HG03558 (cell line): ENCODE measurements around the gene TNRC6B.
"Not testable (repeated sequence)": the region's sequence is repeated elsewhere in the genome, so short reads cannot be mapped to it uniquely, and the experiment has no call there.

Source experiments
- ATAC-seq: cut with Tn5 transposase; IDR thresholded peaks from one replicate; pipeline ENCODE4 v1.9.1; 2021; ENCODE audit warnings: moderate number of reproducible peaks; ENCODE audit not compliant: unreplicated experiment; ENCODE audit errors: extremely low read depth

Gene TNRC6B

GRCh38 chr22:40273319-40273718 is 95.6 kb downstream of the TNRC6B start:
- no peak for ATAC-seq

DNA sequence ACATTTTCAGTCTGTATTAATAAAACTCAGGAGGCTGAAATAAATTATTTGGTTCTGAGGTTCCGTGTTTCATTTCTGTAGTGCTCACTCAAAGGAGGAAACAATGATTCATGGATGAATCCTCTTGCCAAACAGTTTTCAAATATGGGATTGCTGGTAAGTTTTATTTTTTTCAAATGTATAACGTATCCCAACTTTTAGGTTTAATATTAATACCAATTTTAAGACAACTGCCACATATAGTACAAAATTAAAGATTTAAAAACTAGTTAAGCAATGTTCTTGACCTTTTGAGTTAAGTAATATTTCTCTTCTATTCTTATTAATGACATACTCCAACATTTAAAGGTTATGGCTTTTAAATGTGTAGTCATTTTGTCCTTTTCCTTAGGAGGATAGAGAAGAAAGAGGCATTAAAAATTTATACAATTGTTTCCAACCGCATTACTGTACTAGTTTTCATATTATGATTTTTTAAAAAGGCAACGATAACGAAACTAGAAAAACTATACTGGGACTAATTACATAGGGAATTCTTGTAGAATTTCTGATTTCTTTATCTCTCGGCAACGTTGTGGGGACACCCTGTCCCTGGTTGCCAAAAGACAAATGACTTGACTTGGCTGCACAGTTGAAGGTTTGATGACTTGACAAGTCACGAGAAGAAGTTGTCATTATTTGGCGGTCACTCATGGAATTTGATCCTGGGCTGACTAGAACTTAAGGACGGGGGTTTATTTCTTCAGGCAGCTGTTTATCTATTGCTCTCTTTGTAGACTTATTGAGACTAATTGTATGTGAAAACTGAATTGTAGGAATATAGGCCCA is 99.5 kb downstream of the TNRC6B start:
- ATAC-seq, result no peak

DNA sequence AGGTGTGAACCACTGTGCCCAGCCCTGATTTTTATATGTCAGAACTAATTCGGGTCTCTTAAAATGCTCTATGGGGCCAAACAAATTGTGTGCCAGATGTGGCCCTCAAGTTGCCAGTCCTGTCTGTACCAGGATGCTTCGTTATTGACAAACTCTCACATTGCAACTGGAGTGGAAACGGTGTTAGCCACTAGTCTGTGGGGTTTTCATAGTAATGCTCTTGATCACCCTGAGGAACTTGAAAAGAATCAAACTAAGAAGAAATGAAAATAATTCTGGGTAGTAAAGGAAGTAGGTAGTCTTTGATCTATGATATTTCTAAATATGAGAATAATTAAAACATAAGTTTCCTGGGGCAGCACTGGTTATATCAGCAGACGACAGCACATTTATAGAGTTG is 101.3 kb downstream of the TNRC6B start:
- ATAC-seq, result no peak

GRCh38 chr22:40281717-40282116 is 104.0 kb downstream of the TNRC6B start:
- no peak for ATAC-seq

- no peak for ATAC-seq
Measured at GRCh38 chr22:40285513-40285912, 107.8 kb downstream of the TNRC6B start.

DNA sequence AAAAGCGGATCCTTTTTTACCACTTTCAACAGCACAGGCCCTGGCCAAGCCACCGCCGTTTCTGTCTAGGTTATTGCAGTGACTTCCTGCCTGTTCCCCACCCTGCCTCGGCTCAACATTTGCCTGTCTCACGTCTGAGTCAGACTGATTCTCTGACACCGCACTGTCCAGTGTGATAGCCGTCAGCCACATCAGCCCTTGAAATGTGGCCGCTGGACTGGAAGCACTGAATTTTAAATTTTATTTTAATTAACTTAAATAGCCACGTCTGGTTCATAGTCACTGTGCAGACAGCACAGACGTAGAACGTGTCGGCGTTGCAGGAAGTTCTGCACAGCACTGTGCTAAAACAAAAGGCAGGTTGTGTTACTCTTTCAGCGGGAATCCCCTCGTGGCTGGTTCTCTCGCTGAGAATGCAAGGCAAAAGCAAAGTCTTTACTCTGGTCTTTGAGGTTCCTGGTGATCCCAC is 112.3 kb downstream of the TNRC6B start:
- ATAC-seq, result no peak

GRCh38 chr22:40290516-40290915 is 112.8 kb downstream of the TNRC6B start:
- ATAC-seq, result no peak

- ATAC-seq, result no peak
Measured at GRCh38 chr22:40294696-40295095, 117.0 kb downstream of the TNRC6B start.

DNA sequence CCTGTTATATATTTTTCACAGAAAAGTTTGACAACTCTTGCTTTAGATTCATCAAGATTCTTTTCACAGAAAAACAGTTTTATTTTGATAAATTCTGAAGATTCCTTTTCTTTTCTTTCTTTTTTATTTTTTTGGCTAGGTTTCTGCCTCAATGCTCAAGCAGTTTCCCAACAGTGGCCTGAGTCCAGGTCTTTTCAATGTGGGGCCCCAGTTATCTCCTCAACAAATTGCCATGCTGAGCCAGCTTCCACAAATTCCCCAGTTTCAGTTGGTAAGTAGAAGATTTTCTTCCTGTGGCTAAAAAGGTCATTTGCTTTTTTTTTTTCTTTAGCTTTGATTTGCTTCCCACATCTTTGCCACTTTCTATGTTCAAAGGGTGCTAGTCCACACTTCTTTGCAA is 122.6 kb downstream of the TNRC6B start:
- no peak for ATAC-seq

- ATAC-seq, result no peak
Measured at GRCh38 chr22:40300884-40301672, 123.4 kb downstream of the TNRC6B start.

DNA sequence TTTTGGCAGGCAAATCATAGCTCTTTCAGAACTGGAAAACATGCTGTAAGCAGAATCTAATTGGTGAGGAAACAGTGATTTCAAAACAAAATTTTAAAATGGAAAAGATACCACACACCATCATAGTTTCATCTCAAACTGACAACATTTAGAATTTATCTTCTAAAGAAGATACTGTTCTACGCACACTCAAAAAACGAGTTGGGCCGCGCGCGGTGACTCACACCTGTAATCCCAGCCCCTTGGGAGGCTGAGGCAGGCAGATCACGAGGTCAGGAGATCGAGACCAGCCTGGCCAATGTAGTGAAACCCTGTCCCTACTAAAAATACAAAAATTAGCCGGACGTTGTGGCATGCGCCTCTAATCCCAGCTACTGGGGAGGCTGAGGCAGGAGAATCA is 124.4 kb downstream of the TNRC6B start:
- ATAC-seq, result no peak

- ATAC-seq, result no peak
Measured at GRCh38 chr22:40305625-40306024, 127.9 kb downstream of the TNRC6B start.

DNA sequence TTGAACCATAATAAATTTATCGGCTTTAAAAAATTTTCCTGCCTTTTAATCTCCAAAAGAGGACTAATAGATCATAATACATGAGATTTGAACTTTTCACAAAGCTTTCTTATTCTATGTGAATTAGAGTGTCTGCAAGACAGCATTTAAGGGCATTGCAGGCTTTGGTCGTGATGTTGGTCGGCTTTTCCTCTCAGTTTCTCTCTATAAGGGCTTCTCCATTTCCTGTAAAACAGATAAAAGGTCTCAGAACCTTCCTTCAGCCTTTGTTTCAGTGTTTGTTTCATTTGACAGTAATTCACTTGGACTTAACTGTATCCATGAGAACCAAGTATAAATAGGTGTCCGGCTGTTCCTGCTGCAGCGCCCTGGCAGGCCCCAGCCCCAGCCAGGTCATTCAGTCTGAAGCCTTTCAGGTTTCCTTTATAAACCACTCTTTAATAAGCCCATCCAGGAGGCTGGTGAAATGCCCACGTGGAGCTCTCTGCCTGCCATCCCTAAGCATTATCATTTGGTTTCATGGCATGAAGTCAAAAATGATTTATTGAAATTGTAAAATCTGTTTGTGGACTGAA is 131.4 kb downstream of the TNRC6B start:
- ATAC-seq, result no peak

- ATAC-seq, result no peak
Measured at GRCh38 chr22:40309631-40310030, 131.9 kb downstream of the TNRC6B start.

GRCh38 chr22:40310081-40310767 is 132.5 kb downstream of the TNRC6B start:
- ATAC-seq, result no peak

DNA sequence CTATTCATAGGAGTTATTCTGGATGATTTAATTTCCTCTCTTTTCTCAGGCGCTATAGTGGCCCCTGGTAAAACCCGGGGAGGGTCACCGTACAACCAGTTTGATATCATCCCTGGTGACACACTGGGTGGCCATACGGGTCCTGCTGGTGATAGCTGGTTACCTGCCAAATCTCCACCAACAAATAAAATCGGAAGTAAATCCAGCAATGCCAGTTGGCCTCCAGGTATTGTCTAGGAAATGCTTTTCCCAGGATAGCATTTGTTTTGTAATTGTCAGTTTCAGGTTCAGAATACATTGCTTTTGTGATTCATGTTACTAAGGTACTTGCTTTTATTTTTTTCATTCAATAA is 133.0 kb downstream of the TNRC6B start:
- no peak for ATAC-seq

- not testable (repeated sequence) for ATAC-seq
Measured at GRCh38 chr22:40311646-40312045, 133.9 kb downstream of the TNRC6B start.

GRCh38 chr22:40312050-40312449 is 134.3 kb downstream of the TNRC6B start:
- ATAC-seq, result no peak

GRCh38 chr22:40313007-40313406 is 135.3 kb downstream of the TNRC6B start:
- no peak for ATAC-seq

- no peak for ATAC-seq
Measured at GRCh38 chr22:40314041-40314440, 136.3 kb downstream of the TNRC6B start.

GRCh38 chr22:40320687-40321086 is 143.0 kb downstream of the TNRC6B start:
- ATAC-seq, result no peak
